PC-3 (cell line): ENCODE measurements around the gene APMAP. TPM values are rescaled to one million over a fixed set of nuclear protein-coding genes. Genes with fewer than 3 reads are reported as not detected.

Experiments
- ATAC-seq: fragments of 200-7000 bp; cut with Tn5 transposase; 2 replicates; pipeline ENCODE4 v1.9.1; 2020; ENCODE audit warnings: mild to moderate bottlenecking, moderate library complexity
- BruUV-seq: library from RNA; stranded (reverse); fragments of 400-500 nt; replicated peaks from 2 replicates; lab custom pipeline; 2021; lab: Mats Ljungman, UMichigan
- CTCF ChIA-PET: fragments of 300-600 bp; sonication (Branson Sonifier 250); formaldehyde crosslinking; loops from one replicate; lab custom pipeline; 2022; ENCODE audit warnings: antibody characterized with exemption; lab: Charles Lee
- POLR2A ChIA-PET: fragments of 300-600 bp; sonication (Branson Sonifier 250); formaldehyde crosslinking; loops from one replicate; lab custom pipeline; 2022; ENCODE audit warnings: antibody characterized with exemption; ENCODE audit not compliant: unreplicated experiment; lab: Charles Lee
- DNase-seq: peaks from one replicate; pipeline ENCODE4 v3.0.0-alpha.2; 2015
- H2AFZ ChIP-seq: fragments of 300-600 bp; sonication (generic); 2 replicates; pipeline ENCODE4 v1.6.0; 2016; ENCODE audit warnings: antibody characterized with exemption, low read length
- H3F3A ChIP-seq: fragments of 300-600 bp; sonication (generic); one replicate; pipeline ENCODE4 v1.6.0; 2017; ENCODE audit warnings: antibody characterized with exemption, low read length, control low read depth, mild to moderate bottlenecking; ENCODE audit not compliant: unreplicated experiment
- H3K27ac ChIP-seq: fragments of 300-600 bp; sonication (generic); 2 replicates; pipeline ENCODE4 v1.5.1; 2016; ENCODE audit warnings: mild to moderate bottlenecking, low read length
- H3K27me3 ChIP-seq: fragments of 300-600 bp; sonication (generic); 2 replicates; pipeline ENCODE4 v1.6.1; 2016; ENCODE audit warnings: low read length, mixed read lengths
- H3K36me3 ChIP-seq: fragments of 300-600 bp; sonication (generic); 2 replicates; pipeline ENCODE4 v1.6.1; 2016; ENCODE audit warnings: low read depth, mixed run types, low read length, mixed read lengths
- H3K4me1 ChIP-seq: fragments of 300-600 bp; sonication (generic); 2 replicates; pipeline ENCODE4 v1.5.1; 2016; ENCODE audit warnings: low read length; ENCODE audit not compliant: insufficient read depth
- H3K4me2 ChIP-seq: fragments of 300-600 bp; sonication (generic); 2 replicates; pipeline ENCODE4 v1.6.0; 2016; ENCODE audit warnings: low read length
- H3K4me3 ChIP-seq: fragments of 300-600 bp; sonication (generic); 2 replicates; pipeline ENCODE4 v1.5.1; 2016; ENCODE audit warnings: mild to moderate bottlenecking, low read length, mixed read lengths
- H3K79me2 ChIP-seq: fragments of 300-600 bp; sonication (generic); 2 replicates; pipeline ENCODE4 v1.6.1; 2017; ENCODE audit warnings: low read length, mixed read lengths
- H3K9ac ChIP-seq: fragments of 300-600 bp; sonication (generic); 2 replicates; pipeline ENCODE4 v1.6.0; 2016; ENCODE audit warnings: mild to moderate bottlenecking, low read length
- H3K9me2 ChIP-seq: fragments of 300-600 bp; sonication (generic); replicated peaks from 2 replicates; pipeline ENCODE4 v1.6.1; 2016; ENCODE audit warnings: mixed run types, low read length, mixed read lengths
- H3K9me3 ChIP-seq: fragments of 300-600 bp; sonication (generic); 2 replicates; pipeline ENCODE4 v1.6.1; 2016; ENCODE audit warnings: low read length, mixed read lengths
- H4K20me1 ChIP-seq: fragments of 300-600 bp; sonication (generic); 2 replicates; pipeline ENCODE4 v1.6.1; 2016; ENCODE audit warnings: low read length, mixed read lengths
- CTCF ChIP-seq: fragments of 300-600 bp; sonication (generic); conservative IDR thresholded peaks from 2 replicates; pipeline ENCODE4 v1.5.1; 2017; ENCODE audit warnings: antibody characterized with exemption, low read depth, mild to moderate bottlenecking, low read length
- EZH2 ChIP-seq: fragments of 300-600 bp; sonication (generic); IDR thresholded peaks from one replicate; pipeline ENCODE4 v1.6.1; 2017; ENCODE audit warnings: antibody characterized with exemption, mild to moderate bottlenecking, low read length; ENCODE audit not compliant: unreplicated experiment
- EZH2phosphoT487 ChIP-seq: fragments of 300-600 bp; sonication (generic); IDR thresholded peaks from 2 replicates; pipeline ENCODE4 v1.6.1; 2018; ENCODE audit warnings: mild to moderate bottlenecking, antibody characterized with exemption, low read length, borderline replicate concordance
- intact Hi-C: fragments of 100-400 bp; cut with micrococcal nuclease; formaldehyde crosslinking; loops from 2 replicates; pipeline ENCODE4 v1.9.0; 2023
- total RNA-seq: library from RNA; depleted of rRNA; stranded (reverse); fragments of >200 nt; gene quantifications from 2 replicates; pipeline ENCODE4 v1.2.3, GENCODE V29; 2014

Gene APMAP
- total RNA-seq, 1 experiment from 2014 or later: 134 TPM

DNA sequence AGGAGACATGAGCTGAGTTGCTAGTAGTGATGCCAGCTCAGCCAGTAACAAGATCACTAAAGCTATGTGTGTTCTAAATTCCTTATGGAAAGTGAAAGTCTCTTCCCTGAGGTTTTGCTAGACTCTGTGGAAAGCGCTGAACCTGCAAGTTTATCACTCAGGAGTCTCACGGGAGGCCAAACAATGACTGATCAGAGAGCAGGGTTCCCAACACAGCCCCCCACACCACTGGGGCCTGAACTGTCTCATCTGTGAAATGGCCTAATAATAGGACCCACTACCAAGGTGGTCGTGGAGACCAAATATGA lies 45.5 kb upstream of the APMAP start:
- ChIA-PET POLR2A (no interaction called here), CTCF (no interaction called here)
- BruUV-seq: no TSS peak

GRCh38 chr20:25037288-25038102 lies 44.9 kb upstream of the APMAP start:
- no peaks in the 10 kb centered on the region for H3K79me2 ChIP-seq
- H4K20me1 ChIP-seq: no peaks in the 10 kb centered on the region
- BruUV-seq: no TSS peak
- ATAC-seq: no peak
- H3K4me1 ChIP-seq: peaks cover 14% of the 10 kb centered on the region
- H3K9me3 ChIP-seq: no peaks in the 10 kb centered on the region
- H3K9ac ChIP-seq: no peak overlapping the region
- TF ChIP-seq EZH2 (no peak), EZH2phosphoT487 (no peak), CTCF (no peak)
- intact Hi-C loops: no loop called here
- H3K27me3 ChIP-seq: no peaks in the 10 kb centered on the region
- DNase-seq: no peak
- H3K9me2 ChIP-seq: no peaks in the 10 kb centered on the region
- POLR2A ChIA-PET: no interaction called here
- no peaks in the 10 kb centered on the region for H3K36me3 ChIP-seq
- no peak overlapping the region for H3K4me3 ChIP-seq
- H3K4me2 ChIP-seq: no peak overlapping the region
- no peaks in the 10 kb centered on the region for H3F3A ChIP-seq
- CTCF ChIA-PET: no interaction called here
- no peak overlapping the region for H2AFZ ChIP-seq
- no peak overlapping the region for H3K27ac ChIP-seq

More for the DNA sequence above, 45.5 kb upstream of the APMAP start:
- intact Hi-C loops: no loop called here
- TF ChIP-seq EZH2phosphoT487 (no peak), CTCF (no peak), EZH2 (no peak)
- Histone ChIP-seq H3F3A (no peaks in the 10 kb centered on the region), H3K4me2 (no peak overlapping the region), H3K9me3 (no peaks in the 10 kb centered on the region), H4K20me1 (no peaks in the 10 kb centered on the region), H3K9ac (no peak overlapping the region), H3K4me3 (no peak overlapping the region), H2AFZ (no peak overlapping the region), H3K27me3 (no peaks in the 10 kb centered on the region), H3K9me2 (no peaks in the 10 kb centered on the region), H3K79me2 (no peaks in the 10 kb centered on the region), H3K4me1 (peaks cover 14% of the 10 kb centered on the region), H3K36me3 (no peaks in the 10 kb centered on the region), H3K27ac (no peak overlapping the region)
- no peak for DNase-seq
- no peak for ATAC-seq

GRCh38 chr20:25036331-25036936 lies 43.9 kb upstream of the APMAP start:
- DNase-seq (no peak), ATAC-seq (no peak)
- Histone ChIP-seq H3K79me2 (no peaks in the 10 kb centered on the region), H3K4me3 (no peak overlapping the region), H2AFZ (no peak overlapping the region), H3K9me2 (no peaks in the 10 kb centered on the region), H3K4me2 (no peak overlapping the region), H3K27ac (no peak overlapping the region), H3K27me3 (no peaks in the 10 kb centered on the region), H3K36me3 (no peaks in the 10 kb centered on the region), H3K9ac (no peak overlapping the region), H3K9me3 (no peaks in the 10 kb centered on the region), H3K4me1 (peaks cover 14% of the 10 kb centered on the region), H3F3A (no peaks in the 10 kb centered on the region), H4K20me1 (no peaks in the 10 kb centered on the region)
- no TSS peak for BruUV-seq
- ChIA-PET POLR2A (interaction anchor here (0.7 kb wide), 1 partner anchor 119 kb away, joined by 17 read pairs; no protein-coding TSS in a partner anchor), CTCF (no interaction called here)
- no peak for TF ChIP-seq CTCF
- no peak for TF ChIP-seq EZH2
- no peak for TF ChIP-seq EZH2phosphoT487
- intact Hi-C loops: no loop called here
